Mucosa of rectum (tissue), 2 donors: ENCODE data around the gene GZMM.
A peak's percentile ranks its signal among the peaks of the same experiment; 100 is the strongest.

Source experiments
- H3K27ac ChIP-seq, 2 donors: one replicate each; pipeline ENCODE4 v1.7.0; 2013; ENCODE audit warnings: inconsistent platforms in 2 of 2, low read depth in 2 of 2, low read length in 2 of 2
- H3K27me3 ChIP-seq, 2 donors: one replicate each; pipeline ENCODE4 v1.7.0; 2013; ENCODE audit warnings: low read length in 2 of 2; ENCODE audit not compliant: control insufficient read depth in 2 of 2, insufficient read depth in 2 of 2
- H3K36me3 ChIP-seq, 2 donors: one replicate each; pipeline ENCODE4 v1.7.0; 2013; ENCODE audit warnings: low read length in 2 of 2; ENCODE audit not compliant: control insufficient read depth in 2 of 2, insufficient read depth in 2 of 2
- H3K4me1 ChIP-seq, 2 donors: one replicate each; pipeline ENCODE4 v1.7.0; 2013; ENCODE audit warnings: low read length in 2 of 2, mild to moderate bottlenecking in 1 of 2; ENCODE audit not compliant: control insufficient read depth in 2 of 2, insufficient read depth in 2 of 2
- H3K4me3 ChIP-seq, 2 donors: one replicate each; pipeline ENCODE4 v1.7.0; 2013; ENCODE audit warnings: low read length in 2 of 2
- H3K9ac ChIP-seq, 2 donors: one replicate each; pipeline ENCODE4 v1.7.0; 2013; ENCODE audit warnings: low read length in 2 of 2, low read depth in 1 of 2, mild to moderate bottlenecking in 1 of 2
- H3K9me3 ChIP-seq, 2 donors: one replicate each; pipeline ENCODE4 v1.7.0; 2013; ENCODE audit warnings: low read length in 2 of 2; ENCODE audit not compliant: control insufficient read depth in 2 of 2
- donor health status: healthy.
- donor health status: Normal muscosa, but diverticular disease.

Gene GZMM

GRCh38 chr19:575527-576506 lies 32.0 kb downstream of the GZMM start:
- Histone ChIP-seq H3K27me3 (no peaks in the 10 kb centered on the region), H3K9ac (no peak overlapping the region), H3K4me1 (peaks cover 29% of the 10 kb centered on the region in 2 donors), H3K36me3 (peaks cover 15 to 16% of the 10 kb centered on the region in 2 donors), H3K4me3 (peak overlapping the region; percentile 43 to 71), H3K9me3 (no peaks in the 10 kb centered on the region), H3K27ac (peak overlapping the region in 1 of 2 donors; percentile 32)

- Histone ChIP-seq H3K9me3 (no peaks in the 10 kb centered on the region), H3K36me3 (peaks cover 23% of the 10 kb centered on the region in 2 donors), H3K9ac (no peak overlapping the region), H3K4me3 (no peak overlapping the region), H3K27me3 (no peaks in the 10 kb centered on the region), H3K27ac (no peak overlapping the region), H3K4me1 (peaks cover 19 to 22% of the 10 kb centered on the region in 2 donors)
Measured at GRCh38 chr19:576768-577438, 33.0 kb downstream of the GZMM start.

GRCh38 chr19:577439-578392 lies 33.9 kb downstream of the GZMM start:
- H3K9ac ChIP-seq: no peak overlapping the region

DNA sequence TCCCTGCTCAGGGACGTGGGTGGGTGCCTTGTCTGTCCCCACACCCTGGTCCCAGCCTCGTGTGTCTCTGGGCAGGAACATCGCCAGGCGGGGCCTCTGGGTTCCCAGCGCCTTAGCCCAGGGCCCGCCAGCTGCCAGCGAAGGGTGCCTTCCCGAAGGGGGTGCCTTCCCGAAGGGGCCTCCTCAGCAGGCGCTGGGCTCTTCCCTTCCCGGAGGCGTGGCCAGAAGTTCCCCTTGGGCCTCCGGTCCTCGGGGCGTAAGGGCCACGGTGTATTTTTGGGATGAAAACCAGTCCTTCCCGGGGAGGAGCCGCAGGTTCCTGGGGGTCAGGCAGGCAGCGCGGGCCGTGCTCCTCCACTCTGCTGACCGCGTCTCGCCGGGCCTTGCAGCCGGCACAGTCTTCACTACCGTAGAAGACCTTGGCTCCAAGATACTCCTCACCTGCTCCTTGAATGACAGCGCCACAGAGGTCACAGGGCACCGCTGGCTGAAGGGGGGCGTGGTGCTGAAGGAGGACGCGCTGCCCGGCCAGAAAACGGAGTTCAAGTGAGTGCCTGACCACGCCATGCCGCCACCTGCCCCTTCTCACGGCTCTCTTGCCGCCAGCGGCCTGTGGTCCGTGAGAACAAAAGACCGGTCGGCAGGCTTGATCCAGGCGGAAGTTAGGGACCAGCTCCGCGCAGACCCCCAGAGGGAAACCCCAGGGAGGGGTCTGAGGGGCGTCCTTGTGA lies 35.4 kb downstream of the GZMM start:
- no peak overlapping the region for H3K27ac ChIP-seq
- peaks cover 15% of the 10 kb centered on the region in 2 donors for H3K4me1 ChIP-seq
- H3K27me3 ChIP-seq: no peaks in the 10 kb centered on the region
- H3K9me3 ChIP-seq: no peaks in the 10 kb centered on the region
- peaks cover 25 to 31% of the 10 kb centered on the region in 2 donors for H3K36me3 ChIP-seq
- H3K9ac ChIP-seq: no peak overlapping the region
- no peak overlapping the region for H3K4me3 ChIP-seq

More at GRCh38 chr19:577439-578392, 33.9 kb downstream of the GZMM start:
- no peaks in the 10 kb centered on the region for H3K27me3 ChIP-seq
- peaks cover 19 to 22% of the 10 kb centered on the region in 2 donors for H3K4me1 ChIP-seq
- H3K9me3 ChIP-seq: no peaks in the 10 kb centered on the region
- H3K27ac ChIP-seq: no peak overlapping the region
- H3K36me3 ChIP-seq: peaks cover 23 to 26% of the 10 kb centered on the region in 2 donors
- H3K4me3 ChIP-seq: no peak overlapping the region

GRCh38 chr19:579842-580155 lies 35.9 kb downstream of the GZMM start:
- no peak overlapping the region for H3K4me3 ChIP-seq
- no peaks in the 10 kb centered on the region for H3K27me3 ChIP-seq
- H3K36me3 ChIP-seq: peaks cover 25 to 31% of the 10 kb centered on the region in 2 donors
- peaks cover 10 to 13% of the 10 kb centered on the region in 2 donors for H3K4me1 ChIP-seq
- H3K27ac ChIP-seq: no peak overlapping the region
- no peak overlapping the region for H3K9ac ChIP-seq
- H3K9me3 ChIP-seq: no peaks in the 10 kb centered on the region

- H3K9me3 ChIP-seq: no peaks in the 10 kb centered on the region
- H3K4me3 ChIP-seq: no peak overlapping the region
- H3K4me1 ChIP-seq: peaks cover 7% of the 10 kb centered on the region in 2 donors
- H3K9ac ChIP-seq: no peak overlapping the region
- H3K27ac ChIP-seq: no peak overlapping the region
- H3K27me3 ChIP-seq: no peaks in the 10 kb centered on the region
- H3K36me3 ChIP-seq: peaks cover 25 to 31% of the 10 kb centered on the region in 2 donors
Measured at GRCh38 chr19:580274-580835, 36.5 kb downstream of the GZMM start.

DNA sequence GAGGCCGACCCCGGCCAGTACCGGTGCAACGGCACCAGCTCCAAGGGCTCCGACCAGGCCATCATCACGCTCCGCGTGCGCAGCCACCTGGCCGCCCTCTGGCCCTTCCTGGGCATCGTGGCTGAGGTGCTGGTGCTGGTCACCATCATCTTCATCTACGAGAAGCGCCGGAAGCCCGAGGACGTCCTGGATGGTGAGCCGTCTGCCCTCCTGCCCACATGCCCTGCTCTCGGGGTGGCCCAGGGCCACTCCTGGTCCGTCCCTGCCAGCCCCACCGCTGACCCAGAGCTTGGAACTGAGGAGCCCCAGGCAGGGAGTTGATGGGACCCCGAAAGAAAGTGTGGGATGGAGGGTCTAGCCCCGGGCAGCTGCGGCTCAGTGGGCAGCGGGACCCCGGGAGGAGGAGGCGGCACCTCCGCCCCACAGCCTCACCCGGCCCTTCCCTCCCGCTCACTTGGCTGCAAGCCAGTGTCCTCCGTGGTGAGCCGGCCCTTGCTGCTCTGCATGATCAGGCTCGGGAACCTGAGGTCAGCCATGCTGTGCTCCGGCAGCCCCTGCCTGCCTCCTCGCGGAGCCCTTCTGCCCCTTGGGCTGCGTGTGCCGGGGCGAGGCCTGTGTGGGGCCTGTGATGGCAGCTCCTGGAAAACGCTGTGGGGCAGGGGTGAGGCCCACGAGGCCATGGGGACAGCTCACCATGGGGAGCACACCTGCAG lies 37.7 kb downstream of the GZMM start:
- Histone ChIP-seq H3K36me3 (peaks cover 25 to 27% of the 10 kb centered on the region in 2 donors), H3K27me3 (no peaks in the 10 kb centered on the region), H3K4me3 (no peak overlapping the region), H3K9me3 (no peaks in the 10 kb centered on the region), H3K27ac (no peak overlapping the region), H3K9ac (no peak overlapping the region), H3K4me1 (peaks cover 0 to 5% of the 10 kb centered on the region in 2 donors)

DNA sequence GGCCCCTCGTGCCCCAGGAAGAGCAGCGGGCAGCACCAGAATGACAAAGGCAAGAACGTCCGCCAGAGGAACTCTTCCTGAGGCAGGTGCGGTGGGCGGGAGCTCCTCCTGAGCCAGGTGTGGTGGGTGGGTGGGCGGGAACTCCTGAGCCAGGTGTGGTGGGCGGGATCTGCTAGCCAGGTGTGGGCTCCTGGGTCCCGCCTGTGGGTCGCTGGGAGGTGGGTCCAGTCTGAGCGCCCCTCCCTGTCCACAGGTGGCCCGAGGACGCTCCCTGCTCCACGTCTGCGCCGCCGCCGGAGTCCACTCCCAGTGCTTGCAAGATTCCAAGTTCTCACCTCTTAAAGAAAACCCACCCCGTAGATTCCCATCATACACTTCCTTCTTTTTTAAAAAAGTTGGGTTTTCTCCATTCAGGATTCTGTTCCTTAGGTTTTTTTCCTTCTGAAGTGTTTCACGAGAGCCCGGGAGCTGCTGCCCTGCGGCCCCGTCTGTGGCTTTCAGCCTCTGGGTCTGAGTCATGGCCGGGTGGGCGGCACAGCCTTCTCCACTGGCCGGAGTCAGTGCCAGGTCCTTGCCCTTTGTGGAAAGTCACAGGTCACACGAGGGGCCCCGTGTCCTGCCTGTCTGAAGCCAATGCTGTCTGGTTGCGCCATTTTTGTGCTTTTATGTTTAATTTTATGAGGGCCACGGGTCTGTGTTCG lies 38.8 kb downstream of the GZMM start:
- Histone ChIP-seq H3K9ac (no peak overlapping the region), H3K4me1 (peaks cover 0 to 5% of the 10 kb centered on the region in 2 donors), H3K9me3 (no peaks in the 10 kb centered on the region), H3K27me3 (no peaks in the 10 kb centered on the region), H3K36me3 (peaks cover 22 to 23% of the 10 kb centered on the region in 2 donors), H3K4me3 (no peak overlapping the region), H3K27ac (no peak overlapping the region)
